Measurements from ENCODE around the gene GRM1. TPM values are rescaled to one million over a fixed set of nuclear protein-coding genes. Genes with fewer than 3 reads are reported as not detected.

Gene GRM1
- total RNA-seq, 1 donor from 2014 or later, result 0.39 TPM

DNA sequence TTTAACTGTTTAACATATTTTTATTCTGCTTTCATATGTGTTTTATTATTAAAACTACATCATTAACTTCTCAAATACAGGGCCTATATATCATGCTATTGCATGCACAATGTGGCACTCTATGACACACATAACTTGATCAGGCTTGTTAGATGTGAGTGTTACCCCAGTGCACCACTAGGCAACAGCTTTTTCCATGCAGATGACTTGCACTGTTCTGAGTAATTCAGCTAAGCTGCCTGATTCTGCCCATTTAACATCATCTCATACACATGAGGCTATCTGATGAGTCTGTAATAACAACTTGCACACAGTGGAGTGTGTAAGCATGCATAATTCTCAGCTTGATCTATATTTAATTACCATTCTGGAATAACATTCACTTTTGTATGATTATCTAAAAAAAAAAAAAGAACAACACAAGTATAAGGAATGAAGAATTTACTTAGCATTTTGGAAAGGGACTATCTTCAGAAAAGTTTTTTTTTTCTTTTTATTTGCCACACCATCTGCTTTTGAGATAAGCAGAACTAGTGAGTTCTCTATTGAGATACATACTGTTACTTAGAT, 83.1 kb downstream of the GRM1 start:
- no peak for DNase-seq (ENCODE audit: extremely low spot score, unreplicated experiment)
- Mint-ChIP-seq H3K9me3 (no peaks in the 10 kb centered on the region), H3K4me3 (no peak overlapping the region), H3K36me3 (no peaks in the 10 kb centered on the region), H3K4me1 (ENCODE audit: unreplicated experiment) (no peaks in the 10 kb centered on the region), H3K27me3 (no peaks in the 10 kb centered on the region), H3K27ac (no peak overlapping the region)
- TF ChIP-seq, protein P1, sequence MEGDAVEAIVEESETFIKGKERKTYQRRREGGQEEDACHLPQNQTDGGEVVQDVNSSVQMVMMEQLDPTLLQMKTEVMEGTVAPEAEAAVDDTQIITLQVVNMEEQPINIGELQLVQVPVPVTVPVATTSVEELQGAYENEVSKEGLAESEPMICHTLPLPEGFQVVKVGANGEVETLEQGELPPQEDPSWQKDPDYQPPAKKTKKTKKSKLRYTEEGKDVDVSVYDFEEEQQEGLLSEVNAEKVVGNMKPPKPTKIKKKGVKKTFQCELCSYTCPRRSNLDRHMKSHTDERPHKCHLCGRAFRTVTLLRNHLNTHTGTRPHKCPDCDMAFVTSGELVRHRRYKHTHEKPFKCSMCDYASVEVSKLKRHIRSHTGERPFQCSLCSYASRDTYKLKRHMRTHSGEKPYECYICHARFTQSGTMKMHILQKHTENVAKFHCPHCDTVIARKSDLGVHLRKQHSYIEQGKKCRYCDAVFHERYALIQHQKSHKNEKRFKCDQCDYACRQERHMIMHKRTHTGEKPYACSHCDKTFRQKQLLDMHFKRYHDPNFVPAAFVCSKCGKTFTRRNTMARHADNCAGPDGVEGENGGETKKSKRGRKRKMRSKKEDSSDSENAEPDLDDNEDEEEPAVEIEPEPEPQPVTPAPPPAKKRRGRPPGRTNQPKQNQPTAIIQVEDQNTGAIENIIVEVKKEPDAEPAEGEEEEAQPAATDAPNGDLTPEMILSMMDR (conservative IDR thresholded peaks at IDR 0.05), result no peak

DNA sequence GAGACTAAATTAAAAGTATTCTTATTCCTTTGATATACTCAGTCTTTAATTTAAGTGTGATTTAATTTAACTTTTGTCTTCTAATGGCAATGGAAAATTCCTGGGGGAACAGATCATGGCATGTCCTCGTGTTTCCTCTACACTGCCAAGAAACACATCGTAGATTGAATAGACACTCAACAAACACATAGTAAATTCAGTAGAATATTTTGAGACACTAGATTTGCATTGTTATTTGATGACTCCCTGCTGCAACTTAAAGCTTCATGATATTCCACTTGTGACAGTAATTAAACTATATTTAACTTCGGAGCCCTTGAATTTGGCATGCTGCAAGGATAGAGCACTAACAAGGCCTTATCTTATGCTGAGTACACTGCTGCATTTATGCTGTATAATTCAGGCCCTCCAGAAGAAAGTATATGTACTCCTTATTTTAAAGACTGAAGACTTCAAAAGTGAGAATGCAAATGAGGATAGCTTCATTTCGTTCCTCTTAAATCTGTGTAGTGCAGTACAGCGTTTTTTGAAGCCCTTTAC, 84.3 kb downstream of the GRM1 start:
- DNase-seq (ENCODE audit: extremely low spot score, unreplicated experiment), result no peak
- H3K27me3 Mint-ChIP-seq, result no peaks in the 10 kb centered on the region
- H3K9me3 Mint-ChIP-seq, result no peaks in the 10 kb centered on the region
- H3K4me3 Mint-ChIP-seq, result no peak overlapping the region
- H3K4me1 Mint-ChIP-seq (ENCODE audit: unreplicated experiment), result no peaks in the 10 kb centered on the region
- H3K36me3 Mint-ChIP-seq, result no peaks in the 10 kb centered on the region
- TF ChIP-seq, protein P1 (conservative IDR thresholded peaks at IDR 0.05), result no peak
- no peak overlapping the region for H3K27ac Mint-ChIP-seq

DNA sequence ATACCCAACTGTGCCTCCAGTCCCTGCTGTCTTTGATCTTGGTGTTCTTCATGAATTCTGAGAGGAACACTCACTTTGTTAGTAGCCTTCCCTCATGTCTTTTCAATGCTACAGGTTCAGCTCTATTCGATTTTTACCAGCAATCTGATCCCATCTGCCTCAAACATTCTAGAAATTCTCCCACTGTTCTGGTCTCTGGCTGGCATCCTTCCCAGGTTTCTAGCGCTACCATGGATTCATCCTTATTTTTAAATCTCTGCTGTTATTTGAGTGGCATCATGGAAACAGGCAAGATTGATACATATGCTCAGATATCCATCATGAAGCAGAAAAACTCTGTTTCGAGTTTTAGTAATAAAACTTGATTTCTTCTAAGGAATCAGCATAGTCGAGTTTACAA, 94.8 kb downstream of the GRM1 start:
- no peak overlapping the region for H3K27ac Mint-ChIP-seq
- H3K27me3 Mint-ChIP-seq, result no peaks in the 10 kb centered on the region
- no peak for DNase-seq (ENCODE audit: extremely low spot score, unreplicated experiment)
- TF ChIP-seq, protein P1 (conservative IDR thresholded peaks at IDR 0.05), result no peak
- H3K4me1 Mint-ChIP-seq (ENCODE audit: unreplicated experiment), result no peaks in the 10 kb centered on the region
- no peaks in the 10 kb centered on the region for H3K36me3 Mint-ChIP-seq
- no peaks in the 10 kb centered on the region for H3K9me3 Mint-ChIP-seq
- H3K4me3 Mint-ChIP-seq, result no peak overlapping the region

DNA sequence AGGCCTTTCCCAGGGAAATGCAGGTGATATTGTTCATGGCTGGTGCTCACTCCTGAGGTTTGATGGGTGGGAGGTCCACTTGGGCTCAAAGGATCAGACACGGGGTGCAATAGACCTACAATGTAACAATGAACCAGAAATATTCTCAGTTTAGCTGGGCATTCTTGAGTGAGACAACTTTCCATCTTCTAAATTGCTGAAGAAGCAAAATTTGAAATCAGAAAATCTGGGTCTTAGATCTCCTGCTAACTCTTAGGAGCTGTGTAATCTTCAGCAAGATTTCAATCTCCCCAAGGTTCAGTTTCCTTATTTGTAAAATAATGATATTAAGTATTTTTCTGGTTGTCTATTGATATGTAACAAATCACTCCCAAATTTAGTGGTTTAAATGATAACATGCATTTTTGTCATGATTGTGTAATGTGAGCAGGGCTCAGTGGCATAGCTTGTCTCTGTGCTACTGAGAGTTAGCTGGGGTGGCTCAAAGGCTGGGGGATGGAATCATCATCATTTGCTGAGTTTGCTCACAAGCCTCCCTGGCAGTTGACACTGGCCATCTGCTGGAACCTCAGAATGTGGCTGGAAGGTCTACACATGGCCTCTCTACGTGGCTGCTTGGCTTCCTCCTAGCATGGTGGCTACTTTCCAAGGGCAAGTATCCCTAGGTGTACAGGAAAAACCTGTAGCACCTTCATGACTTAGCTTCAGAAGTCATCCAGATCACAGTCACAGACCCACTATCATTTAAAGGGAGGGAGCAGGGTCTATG, 98.8 kb downstream of the GRM1 start:
- TF ChIP-seq, protein P1 (conservative IDR thresholded peaks at IDR 0.05), result no peak
- H3K27ac Mint-ChIP-seq, result no peak overlapping the region
- no peaks in the 10 kb centered on the region for H3K27me3 Mint-ChIP-seq
- H3K4me1 Mint-ChIP-seq (ENCODE audit: unreplicated experiment), result no peaks in the 10 kb centered on the region
- no peak for DNase-seq (ENCODE audit: extremely low spot score, unreplicated experiment)
- no peak overlapping the region for H3K4me3 Mint-ChIP-seq
- no peaks in the 10 kb centered on the region for H3K9me3 Mint-ChIP-seq
- H3K36me3 Mint-ChIP-seq, result no peaks in the 10 kb centered on the region

DNA sequence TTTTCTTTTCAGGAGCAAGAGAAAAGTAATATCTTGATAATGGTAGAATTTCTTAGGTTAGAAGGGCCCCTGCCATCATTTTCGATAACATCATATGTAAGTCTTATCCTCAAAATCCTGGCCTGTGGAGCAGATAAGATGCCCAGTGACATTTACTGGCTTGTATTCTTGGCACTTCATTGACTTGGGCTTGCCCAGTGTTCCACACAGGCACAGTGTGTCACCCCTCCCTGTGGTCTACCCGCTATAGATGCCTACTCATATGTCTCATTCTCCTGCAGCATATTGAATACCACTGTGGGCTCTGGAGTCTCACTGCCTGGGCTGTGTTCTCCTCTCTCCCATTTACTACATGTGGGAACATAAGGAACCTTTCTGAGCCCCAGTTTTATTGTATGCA, 105.0 kb downstream of the GRM1 start:
- H3K27ac Mint-ChIP-seq, result no peak overlapping the region
- DNase-seq (ENCODE audit: extremely low spot score, unreplicated experiment), result no peak
- H3K9me3 Mint-ChIP-seq, result no peaks in the 10 kb centered on the region
- TF ChIP-seq, protein P1 (conservative IDR thresholded peaks at IDR 0.05), result no peak
- no peaks in the 10 kb centered on the region for H3K27me3 Mint-ChIP-seq
- H3K4me3 Mint-ChIP-seq, result no peak overlapping the region
- H3K36me3 Mint-ChIP-seq, result no peaks in the 10 kb centered on the region
- no peaks in the 10 kb centered on the region for H3K4me1 Mint-ChIP-seq (ENCODE audit: unreplicated experiment)
